Loucy (cell line): ENCODE measurements around the gene NAV2.

Source experiments
- H2AFZ ChIP-seq: fragments of 200-600 bp; sonication (generic); 2 replicates; pipeline ENCODE4 v1.6.0; 2016; ENCODE audit warnings: antibody characterized with exemption, mild to moderate bottlenecking, low read length, moderate library complexity
- H3F3A ChIP-seq: fragments of 200-600 bp; 2 replicates; pipeline ENCODE4 v1.6.0; 2016; ENCODE audit warnings: antibody characterized with exemption, low read depth, mild to moderate bottlenecking
- H3K27me3 ChIP-seq: fragments of 200-600 bp; sonication (generic); 2 replicates; pipeline ENCODE4 v1.6.1; 2014; ENCODE audit warnings: low read length, mild to moderate bottlenecking; ENCODE audit not compliant: insufficient read depth, poor library complexity, severe bottlenecking
- H3K36me3 ChIP-seq: fragments of 200-600 bp; sonication (generic); 2 replicates; pipeline ENCODE4 v1.6.1; 2016; ENCODE audit warnings: low read length; ENCODE audit not compliant: insufficient read depth
- H3K4me1 ChIP-seq: fragments of 200-600 bp; sonication (generic); 2 replicates; pipeline ENCODE4 v1.5.1; 2014; ENCODE audit warnings: low read length, mild to moderate bottlenecking; ENCODE audit not compliant: insufficient read depth, poor library complexity, severe bottlenecking
- H3K4me2 ChIP-seq: fragments of 200-600 bp; sonication (generic); 2 replicates; pipeline ENCODE4 v1.6.0; 2014; ENCODE audit warnings: antibody characterized with exemption, low read length, low read depth, mild to moderate bottlenecking; ENCODE audit not compliant: poor library complexity, severe bottlenecking
- H3K4me3 ChIP-seq: fragments of 200-600 bp; sonication (generic); 2 replicates; pipeline ENCODE4 v1.5.1; 2014; ENCODE audit warnings: low read length, mild to moderate bottlenecking, mixed read lengths; ENCODE audit not compliant: poor library complexity, severe bottlenecking
- H3K79me2 ChIP-seq: fragments of 200-600 bp; sonication (generic); 2 replicates; pipeline ENCODE4 v1.6.1; 2014; ENCODE audit warnings: low read length; ENCODE audit not compliant: insufficient read depth
- H3K9ac ChIP-seq: fragments of 200-600 bp; sonication (generic); 2 replicates; pipeline ENCODE4 v1.6.0; 2014; ENCODE audit warnings: mild to moderate bottlenecking, low read depth, low read length, moderate library complexity; ENCODE audit not compliant: poor library complexity, severe bottlenecking
- H3K9me2 ChIP-seq: fragments of 200-600 bp; sonication (generic); replicated peaks from 2 replicates; pipeline ENCODE4 v1.6.1; 2016; ENCODE audit warnings: low read depth, low read length, mixed read lengths
- H3K9me3 ChIP-seq: fragments of 200-600 bp; sonication (generic); 2 replicates; pipeline ENCODE4 v1.6.1; 2014; ENCODE audit warnings: mild to moderate bottlenecking, antibody characterized with exemption, low read length, low read depth; ENCODE audit not compliant: insufficient read depth
- H4K20me1 ChIP-seq: fragments of 200-600 bp; sonication (generic); 2 replicates; pipeline ENCODE4 v1.6.0; 2014; ENCODE audit warnings: antibody characterized with exemption, low read length, mild to moderate bottlenecking; ENCODE audit not compliant: insufficient read depth, poor library complexity, severe bottlenecking
- EZH2phosphoT487 ChIP-seq: fragments of 200-600 bp; IDR thresholded peaks from 2 replicates; pipeline ENCODE4 v1.6.1; 2018; ENCODE audit warnings: antibody characterized with exemption, mild to moderate bottlenecking, moderate library complexity, borderline replicate concordance
- TF ChIP-seq, protein P1 (sequence below): fragments of 200-600 bp; sonication (generic); conservative IDR thresholded peaks from 2 replicates; pipeline ENCODE4 v1.5.1; 2014; ENCODE audit warnings: mild to moderate bottlenecking, antibody characterized with exemption, low read length

Gene NAV2

DNA sequence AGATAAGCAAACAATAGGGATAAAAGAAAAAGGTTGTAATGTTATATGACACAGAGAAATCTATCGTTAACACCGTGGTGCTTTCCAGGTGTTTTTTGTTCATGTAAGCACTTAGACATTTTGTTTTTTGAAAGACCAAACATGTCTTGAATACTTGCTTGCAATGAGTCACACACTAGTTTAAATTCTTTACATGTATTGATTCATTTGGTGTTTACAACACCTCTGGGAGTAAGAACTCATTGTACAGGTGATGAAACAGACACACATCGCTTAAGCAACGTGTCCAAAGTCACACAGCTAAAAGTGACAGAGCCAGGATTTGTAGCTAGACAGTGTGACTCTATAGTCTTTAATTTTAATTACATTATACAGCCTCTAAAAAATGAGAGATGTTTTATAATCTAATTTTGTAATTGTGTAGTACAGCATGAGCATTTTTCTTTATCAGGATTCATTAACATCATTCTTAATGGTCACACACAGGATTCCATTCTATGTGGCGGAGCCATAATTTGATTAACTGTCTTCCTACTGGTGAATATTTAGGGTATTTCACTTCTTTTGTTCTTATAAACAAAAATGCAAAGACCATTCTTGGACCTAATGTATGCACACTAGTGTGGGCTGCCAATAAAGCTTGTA is 298.8 kb downstream of the NAV2 start:
- Histone ChIP-seq H3K4me1 (peaks cover 8% of the 10 kb centered on the region), H2AFZ (no peak overlapping the region), H3K4me2 (no peak overlapping the region), H3F3A (no peaks in the 10 kb centered on the region), H4K20me1 (no peaks in the 10 kb centered on the region), H3K79me2 (no peaks in the 10 kb centered on the region), H3K27me3 (no peaks in the 10 kb centered on the region), H3K9ac (no peak overlapping the region), H3K36me3 (no peaks in the 10 kb centered on the region), H3K9me2 (no peaks in the 10 kb centered on the region), H3K4me3 (no peak overlapping the region), H3K9me3 (no peaks in the 10 kb centered on the region)
- TF ChIP-seq, protein P1, sequence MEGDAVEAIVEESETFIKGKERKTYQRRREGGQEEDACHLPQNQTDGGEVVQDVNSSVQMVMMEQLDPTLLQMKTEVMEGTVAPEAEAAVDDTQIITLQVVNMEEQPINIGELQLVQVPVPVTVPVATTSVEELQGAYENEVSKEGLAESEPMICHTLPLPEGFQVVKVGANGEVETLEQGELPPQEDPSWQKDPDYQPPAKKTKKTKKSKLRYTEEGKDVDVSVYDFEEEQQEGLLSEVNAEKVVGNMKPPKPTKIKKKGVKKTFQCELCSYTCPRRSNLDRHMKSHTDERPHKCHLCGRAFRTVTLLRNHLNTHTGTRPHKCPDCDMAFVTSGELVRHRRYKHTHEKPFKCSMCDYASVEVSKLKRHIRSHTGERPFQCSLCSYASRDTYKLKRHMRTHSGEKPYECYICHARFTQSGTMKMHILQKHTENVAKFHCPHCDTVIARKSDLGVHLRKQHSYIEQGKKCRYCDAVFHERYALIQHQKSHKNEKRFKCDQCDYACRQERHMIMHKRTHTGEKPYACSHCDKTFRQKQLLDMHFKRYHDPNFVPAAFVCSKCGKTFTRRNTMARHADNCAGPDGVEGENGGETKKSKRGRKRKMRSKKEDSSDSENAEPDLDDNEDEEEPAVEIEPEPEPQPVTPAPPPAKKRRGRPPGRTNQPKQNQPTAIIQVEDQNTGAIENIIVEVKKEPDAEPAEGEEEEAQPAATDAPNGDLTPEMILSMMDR, result no peak
- TF ChIP-seq EZH2phosphoT487, result no peak

DNA sequence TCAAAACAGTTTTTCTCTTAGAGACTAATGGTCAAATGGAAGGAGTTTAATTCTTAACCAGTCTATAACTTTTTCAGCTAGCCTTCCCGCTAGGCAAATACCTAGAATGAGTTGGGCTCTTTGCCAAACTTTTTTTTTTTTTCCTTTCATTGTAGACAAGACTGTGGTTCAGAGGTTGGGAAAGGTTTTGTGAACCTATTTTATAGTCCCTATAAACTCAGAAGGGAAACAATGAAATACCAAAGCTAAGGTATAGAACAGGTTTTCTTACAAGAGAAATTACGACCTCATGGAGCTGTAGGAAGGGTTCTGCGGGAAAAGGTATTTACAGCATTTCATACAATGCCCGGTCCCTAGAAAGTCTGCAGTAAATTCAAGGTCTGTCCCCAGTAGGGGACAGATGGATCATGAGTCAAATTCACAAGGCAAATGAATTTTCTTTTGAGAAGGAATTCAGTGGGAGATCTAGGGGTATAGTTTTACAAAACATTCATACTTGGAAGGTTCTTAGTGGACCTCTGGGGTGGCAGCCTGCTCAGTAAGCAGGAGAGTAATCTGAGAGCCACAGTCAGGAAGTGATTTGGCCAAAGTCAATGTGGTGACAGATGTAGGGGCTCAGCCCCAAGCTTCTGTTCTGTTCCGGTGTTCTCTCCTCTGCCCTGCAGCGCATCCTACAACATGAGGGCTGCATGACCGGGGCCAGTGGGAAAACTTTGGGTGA is 300.9 kb downstream of the NAV2 start:
- Histone ChIP-seq H3K4me3 (no peak overlapping the region), H4K20me1 (no peaks in the 10 kb centered on the region), H3K36me3 (no peaks in the 10 kb centered on the region), H3K9ac (no peak overlapping the region), H2AFZ (no peak overlapping the region), H3K27me3 (no peaks in the 10 kb centered on the region), H3K79me2 (no peaks in the 10 kb centered on the region), H3K9me3 (no peaks in the 10 kb centered on the region), H3K4me2 (no peak overlapping the region), H3K4me1 (peaks cover 8% of the 10 kb centered on the region), H3F3A (no peaks in the 10 kb centered on the region), H3K9me2 (no peaks in the 10 kb centered on the region)
- TF ChIP-seq EZH2phosphoT487, result no peak
- TF ChIP-seq, protein P1, result no peak

DNA sequence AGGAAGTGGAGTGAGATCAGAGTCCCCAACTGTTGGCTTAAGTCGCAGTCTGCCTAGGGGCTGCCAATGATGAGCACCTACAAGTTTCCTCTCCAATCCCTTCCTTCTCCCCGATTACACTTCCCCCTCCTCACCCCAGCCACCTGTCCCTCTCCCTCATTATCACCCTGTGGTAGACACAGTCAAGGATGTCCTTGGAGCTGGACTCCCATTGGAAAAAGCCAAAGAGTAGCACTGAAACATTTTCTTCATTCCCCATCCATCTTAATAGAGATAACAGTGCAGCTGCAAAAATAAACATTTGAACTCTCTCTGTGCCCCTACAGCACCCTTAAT is 301.4 kb downstream of the NAV2 start:
- Histone ChIP-seq H3K9ac (no peak overlapping the region), H3K4me2 (no peak overlapping the region), H3K27me3 (no peaks in the 10 kb centered on the region), H3K9me2 (no peaks in the 10 kb centered on the region), H3K36me3 (no peaks in the 10 kb centered on the region), H3K79me2 (no peaks in the 10 kb centered on the region), H3F3A (no peaks in the 10 kb centered on the region), H3K4me1 (peaks cover 8% of the 10 kb centered on the region), H4K20me1 (no peaks in the 10 kb centered on the region), H3K9me3 (no peaks in the 10 kb centered on the region), H2AFZ (no peak overlapping the region), H3K4me3 (no peak overlapping the region)
- TF ChIP-seq, protein P1, result no peak
- no peak for TF ChIP-seq EZH2phosphoT487
